Adipose tissue (tissue), 3 donors: Measurements from ENCODE around the gene PIPOX. TPM values are rescaled to one million over a fixed set of nuclear protein-coding genes. Genes with fewer than 3 reads are reported as not detected.

Experiments used
- polyA plus RNA-seq, 3 donors: library from polyadenylated mRNA; stranded (reverse); fragments of 200-250 nt; gene quantifications; one replicate each; pipeline ENCODE4 v1.2.3, GENCODE V29; 2013
- donor health status: healthy with polysubstance abuse.
- donor health status: Bipolar disorder and iron deficiency.
- donor health status: healthy.

PIPOX gene
- polyA plus RNA-seq, 3 donors = 0.25 to 0.67 (median 0.33) TPM

Other genes starting within 250 kb of the PIPOX start
- gene FAM222B, start 200.4 kb upstream of the PIPOX start, polyA plus RNA-seq = 1 to 10 TPM; 4.9 to 9.2 (median 5.6) TPM
- 10 to 100 TPM; 22.8 to 40.5 (median 34.1) TPM for gene ERAL1, start 188.1 kb upstream of the PIPOX start, polyA plus RNA-seq
- gene FLOT2, start 145.4 kb upstream of the PIPOX start, polyA plus RNA-seq = 100 to 1,000 TPM in 1 of 3 donors, 10 to 100 TPM in 2; 34.9 to 115 (median 76.6) TPM
- gene DHRS13, start 140.1 kb upstream of the PIPOX start, polyA plus RNA-seq = 1 to 10 TPM; 3.9 to 6.5 (median 5.3) TPM
- 10 to 100 TPM; 13.5 to 17.2 (median 14.0) TPM for gene PHF12, start 91.6 kb upstream of the PIPOX start, polyA plus RNA-seq
- gene SEZ6, start 37.1 kb upstream of the PIPOX start, polyA plus RNA-seq = under 1 TPM in 2 of 3 donors, not detected in 1; 0.21 to 0.25 TPM
- 10 to 100 TPM; 14.3 to 33.3 (median 18.6) TPM for gene MYO18A, start 137.3 kb downstream of the PIPOX start, polyA plus RNA-seq
- gene CRYBA1, start 203.7 kb downstream of the PIPOX start, polyA plus RNA-seq = not detected